GM21576 (cell line): ENCODE data around the gene PDAP1.
"Not testable (repeated sequence)": the region's sequence is repeated elsewhere in the genome, so short reads cannot be mapped to it uniquely, and the experiment has no call there.

ENCODE experiments used
- ATAC-seq: cut with Tn5 transposase; IDR thresholded peaks from one replicate; pipeline ENCODE4 v1.9.1; 2021; ENCODE audit warnings: mild to moderate bottlenecking, moderate library complexity; ENCODE audit not compliant: unreplicated experiment

PDAP1 gene

GRCh38 chr7:99380032-99380822 lies 28.2 kb downstream of the PDAP1 start:
- ATAC-seq, result peak; percentile 42

- not testable (repeated sequence) for ATAC-seq
Measured at GRCh38 chr7:99379693-99380031, 28.7 kb downstream of the PDAP1 start.

DNA sequence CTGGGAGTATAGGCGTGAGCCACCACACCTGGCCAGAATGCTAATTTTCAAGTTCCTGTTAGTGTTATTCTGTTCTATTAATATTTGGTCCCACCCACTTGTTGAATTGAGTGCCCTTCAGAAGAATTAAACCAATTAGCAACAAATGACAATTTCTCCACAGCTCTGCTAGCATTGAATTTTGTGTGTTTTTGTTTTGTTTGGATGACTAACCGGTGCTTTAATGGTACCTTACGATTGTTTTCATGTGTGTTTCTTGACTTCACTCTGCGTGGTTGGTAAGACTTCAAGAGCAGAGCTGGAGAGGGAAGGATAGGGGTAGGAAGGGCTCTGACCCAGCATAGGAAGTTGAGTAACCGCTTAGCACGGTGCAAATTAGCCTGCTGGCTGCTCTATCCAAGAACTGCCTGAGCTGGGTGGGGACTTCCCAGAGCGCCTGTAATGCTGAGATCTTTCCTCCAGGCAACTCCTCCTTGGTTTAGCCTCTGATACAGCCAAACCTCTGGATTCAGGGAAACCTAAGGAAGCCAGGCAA lies 29.3 kb downstream of the PDAP1 start:
- ATAC-seq, result no peak

DNA sequence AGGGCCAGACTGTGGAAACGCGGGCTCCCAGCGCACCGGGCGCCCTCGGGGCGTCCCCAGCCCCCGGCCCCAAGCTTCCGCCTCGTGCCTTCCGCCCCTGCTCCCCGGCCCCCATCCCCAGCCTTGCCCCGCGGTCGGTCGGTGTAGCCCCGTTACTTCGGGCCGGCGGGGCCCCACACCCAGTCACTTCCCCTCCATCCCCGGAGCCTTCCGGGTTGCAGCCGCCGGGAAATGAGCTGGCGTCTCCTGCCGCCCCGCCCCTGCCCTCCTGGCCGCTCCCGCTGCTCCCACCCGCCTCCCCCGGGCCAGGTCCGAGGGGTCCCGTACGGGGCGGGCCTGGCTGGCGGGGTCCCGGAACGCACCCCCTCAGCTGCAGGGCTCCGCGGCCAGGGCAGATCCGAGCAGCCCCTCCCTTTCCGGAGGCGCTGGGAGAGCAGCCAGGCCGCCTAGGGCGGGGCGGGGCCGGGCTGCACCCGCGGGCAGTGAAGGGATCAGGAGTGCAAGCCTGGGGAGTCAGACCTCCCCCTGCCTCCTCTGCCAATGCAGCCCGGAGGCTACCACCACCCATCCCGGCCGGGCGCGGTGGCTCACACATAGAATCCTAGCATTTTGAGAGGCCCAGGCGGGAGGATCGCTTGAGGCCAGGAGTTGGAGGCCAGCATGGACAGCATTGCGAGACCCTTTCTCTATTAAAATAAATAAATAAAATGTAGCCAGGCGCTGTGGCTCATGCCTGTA lies 33.2 kb downstream of the PDAP1 start:
- ATAC-seq, result peak; percentile 36

GRCh38 chr7:99374111-99375064 lies 34.0 kb downstream of the PDAP1 start, which contains the start of gene ARPC1B:
ARPC1B (plus strand) TSS chr7:99374730; CDS start chr7:99385715, 10,985 bp downstream.
- ATAC-seq, result peak; percentile 51

DNA sequence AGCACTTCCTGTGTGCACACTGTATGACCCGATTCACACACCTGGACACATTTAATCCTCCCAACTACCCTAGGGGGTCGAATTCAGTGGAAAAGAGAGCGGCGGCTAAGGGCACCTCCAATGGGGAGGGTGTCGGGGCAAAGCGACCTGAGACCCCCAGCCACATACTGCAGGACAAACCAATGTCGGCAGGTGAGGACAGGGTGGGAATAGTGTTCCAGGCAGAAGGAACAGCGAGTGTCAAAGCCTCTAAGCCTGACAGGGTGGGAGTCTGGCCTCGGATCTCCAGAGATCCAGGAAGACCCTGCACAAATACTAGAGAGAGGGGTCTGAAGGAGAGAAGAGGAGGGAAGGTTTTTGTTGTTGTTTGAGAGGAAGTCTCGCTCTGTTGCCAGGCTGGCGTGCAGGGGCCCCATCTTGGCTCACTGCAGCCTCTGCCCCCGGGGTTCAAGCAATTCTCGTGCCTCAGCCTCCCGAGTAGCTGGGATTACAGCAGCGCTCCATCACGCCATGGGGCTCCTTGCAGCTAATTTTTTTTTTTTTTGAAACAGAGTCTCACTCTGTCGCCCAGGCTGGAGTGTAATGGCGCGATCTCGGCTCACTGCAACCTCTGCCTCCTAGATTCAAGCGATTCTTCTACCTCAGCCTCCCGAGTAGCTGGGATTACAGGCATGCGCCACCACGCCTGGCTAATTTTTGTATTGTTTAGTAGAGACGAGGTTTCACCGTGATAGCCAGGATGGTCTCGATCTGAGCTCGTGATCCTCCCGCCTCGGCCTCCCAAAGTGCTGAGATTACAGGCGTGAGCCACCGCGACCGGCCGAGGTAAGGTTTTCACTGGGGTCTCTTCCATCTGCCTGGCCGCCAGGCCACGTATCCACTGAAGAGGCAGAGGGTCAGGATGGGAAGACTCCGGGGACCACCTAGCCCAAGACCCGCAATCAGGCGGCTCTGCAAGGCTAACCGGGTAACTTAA lies 35.0 kb downstream of the PDAP1 start:
- ATAC-seq, result no peak

GRCh38 chr7:99372275-99373090 lies 35.9 kb downstream of the PDAP1 start:
- ATAC-seq, result no peak

GRCh38 chr7:99371376-99371920 lies 36.9 kb downstream of the PDAP1 start:
- no peak for ATAC-seq

DNA sequence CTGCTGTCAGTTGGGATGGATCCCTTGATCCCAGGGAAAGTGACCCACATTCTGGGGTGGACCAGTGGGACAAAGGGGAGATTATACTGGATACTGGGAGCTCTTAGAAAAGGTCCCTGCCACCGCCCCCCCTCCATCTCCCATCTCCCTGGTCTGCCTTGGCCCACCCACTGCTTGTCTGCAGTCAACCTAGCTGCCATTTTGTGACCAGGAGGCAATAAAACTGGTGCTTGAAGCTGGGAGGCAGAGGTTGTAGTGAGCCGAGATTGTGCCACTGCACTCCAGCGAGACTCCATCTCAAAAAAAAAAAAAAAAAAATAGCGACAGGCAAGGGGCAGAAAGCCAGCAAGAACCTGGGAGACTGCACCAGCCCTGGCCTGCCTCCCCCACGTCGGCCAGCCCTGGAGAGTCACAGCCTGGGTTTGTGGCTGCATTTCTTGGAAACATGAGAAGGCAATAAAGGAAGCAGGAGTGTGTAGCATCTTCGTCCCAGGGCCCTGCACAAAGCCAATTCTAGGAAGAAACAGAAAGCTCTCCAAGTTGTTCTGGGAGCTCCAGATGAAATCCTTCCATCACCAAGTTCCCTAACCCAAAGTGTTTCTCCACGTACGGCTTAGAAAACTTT lies 38.5 kb downstream of the PDAP1 start:
- no peak for ATAC-seq

DNA sequence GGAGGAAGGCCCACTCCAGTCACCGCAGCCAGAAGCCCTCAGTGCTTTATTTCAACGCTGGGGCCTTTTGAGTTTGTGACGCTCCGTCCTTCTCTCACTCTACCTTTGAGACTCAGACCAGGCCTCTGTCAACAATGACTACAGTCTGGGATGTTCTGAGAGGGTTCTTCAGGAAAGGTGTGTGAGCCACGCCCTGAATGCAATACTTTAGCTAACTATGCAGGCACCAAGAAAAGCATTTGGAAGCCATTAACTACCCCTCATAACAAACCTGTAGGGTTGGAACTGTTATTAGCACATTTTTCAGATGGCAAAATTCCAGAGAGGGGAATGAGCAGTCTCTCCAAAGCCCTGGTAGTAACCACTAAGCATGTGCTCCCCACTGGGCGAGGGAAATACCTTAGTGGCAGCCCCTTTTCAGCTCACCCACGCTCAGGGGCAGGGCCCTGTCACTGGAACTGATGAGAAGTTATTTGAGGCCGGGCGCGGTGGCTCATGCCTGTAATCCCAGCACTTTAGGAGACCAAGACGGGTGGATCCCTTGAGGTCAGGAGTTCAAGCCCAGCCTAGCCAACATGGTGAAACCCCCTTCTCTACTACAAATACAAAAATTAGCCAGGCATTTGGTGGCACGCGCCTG lies 39.5 kb downstream of the PDAP1 start:
- ATAC-seq, result no peak

GRCh38 chr7:99366646-99367045 lies 41.8 kb downstream of the PDAP1 start:
- ATAC-seq, result no peak

DNA sequence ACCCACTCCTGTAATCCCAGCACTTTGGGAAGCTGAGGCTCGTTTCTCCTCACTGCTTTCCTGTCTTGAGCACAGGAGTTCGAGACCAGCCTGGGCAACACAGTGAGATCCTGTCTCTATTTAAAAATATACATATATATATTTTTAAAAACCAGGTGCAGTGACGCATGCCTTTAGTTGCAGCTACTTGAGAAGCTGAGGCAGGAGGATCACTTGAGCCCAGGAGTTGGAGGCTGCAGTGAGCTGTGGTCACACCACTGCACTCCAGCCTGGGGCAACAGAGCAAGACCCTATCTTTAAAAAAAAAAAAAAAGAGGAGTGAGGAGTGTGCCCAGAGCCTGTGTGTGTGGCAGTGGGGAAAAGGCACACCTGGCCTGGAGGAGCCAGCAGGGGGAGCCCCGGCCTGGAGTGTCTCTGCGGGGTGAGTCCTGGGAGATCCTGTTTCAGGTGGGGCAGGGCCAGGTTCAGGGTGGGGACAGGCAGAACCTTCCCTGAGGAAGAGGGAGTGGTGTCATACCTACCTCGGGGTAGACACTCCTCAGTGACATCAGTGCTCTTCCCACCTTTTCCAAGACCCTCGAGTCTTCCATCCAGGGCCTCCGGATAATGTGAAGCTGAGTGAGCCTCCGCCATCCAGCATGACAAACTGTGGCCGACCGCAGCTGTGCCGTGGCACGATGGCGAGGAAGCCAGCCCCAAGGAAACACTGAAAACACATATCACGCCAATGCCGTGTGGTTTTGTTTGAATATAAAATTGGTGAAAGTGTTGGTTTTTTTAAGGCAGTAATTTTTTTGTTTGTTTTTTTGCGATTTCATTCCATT lies 42.9 kb downstream of the PDAP1 start:
- ATAC-seq, result no peak

- no peak for ATAC-seq
Measured at GRCh38 chr7:99363286-99363685, 45.1 kb downstream of the PDAP1 start.

- ATAC-seq, result no peak
Measured at GRCh38 chr7:99362801-99363200, 45.6 kb downstream of the PDAP1 start.

DNA sequence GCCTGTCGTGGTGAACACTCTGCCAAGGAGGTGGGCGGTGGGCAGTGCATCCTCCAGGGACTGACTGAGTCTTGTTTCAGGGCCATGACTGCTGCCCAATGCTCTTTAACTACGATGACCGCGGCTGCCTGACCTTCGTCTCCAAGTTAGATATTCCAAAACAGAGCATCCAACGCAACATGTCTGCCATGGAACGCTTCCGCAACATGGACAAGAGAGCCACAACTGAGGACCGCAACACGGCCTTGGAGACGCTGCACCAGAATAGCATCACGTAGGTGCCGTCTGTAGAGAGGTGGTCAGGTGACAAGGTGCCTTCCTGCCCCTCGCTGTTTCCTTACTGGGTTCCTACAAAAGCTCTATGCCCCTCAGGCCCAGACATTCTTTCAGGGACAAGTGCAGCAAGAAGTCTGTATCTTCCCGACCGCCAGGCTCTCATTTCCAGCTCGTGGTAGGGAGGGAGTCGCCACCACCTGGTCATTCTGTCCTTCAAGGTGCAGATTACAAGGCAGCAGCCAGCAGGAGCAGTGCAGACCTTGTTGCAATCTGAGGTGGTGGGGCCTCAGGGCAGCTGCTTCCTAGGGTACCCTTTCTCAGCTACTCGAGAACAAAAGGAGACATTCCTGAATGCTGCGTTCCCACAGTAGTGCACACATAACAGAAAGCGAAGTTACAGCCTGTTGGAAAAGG lies 48.8 kb downstream of the PDAP1 start:
- no peak for ATAC-seq

DNA sequence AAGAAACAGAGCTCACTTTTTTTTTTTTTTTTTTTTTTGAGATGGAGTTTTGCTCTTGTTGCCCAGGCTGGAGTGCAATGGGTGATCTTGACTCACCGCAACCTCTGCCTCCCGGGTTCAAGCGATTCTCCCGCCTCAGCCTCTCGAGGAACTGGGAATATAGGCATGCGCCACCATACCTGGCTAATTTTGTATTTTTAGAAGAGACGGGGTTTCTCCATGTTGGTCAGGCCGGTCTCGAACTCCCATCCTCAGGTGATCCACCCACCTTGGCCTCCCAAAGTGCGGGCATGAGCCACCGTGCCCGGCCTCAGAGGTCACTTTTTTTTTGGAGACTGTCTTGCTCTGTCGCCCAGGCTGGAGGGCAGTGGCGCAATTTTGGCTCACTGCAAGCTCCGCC lies 49.9 kb downstream of the PDAP1 start:
- not testable (repeated sequence) for ATAC-seq
